NCI-H2196 treated with DMSO at 0.1 percent for 48 hours (cell line): ENCODE data around the gene NIT1.
A peak's percentile ranks its signal among the peaks of the same experiment; 100 is the strongest.

Source experiments
- DNase-seq: peaks from one replicate; lab custom pipeline; 2025; ENCODE audit not compliant: unreplicated experiment; lab: John Stamatoyannopoulos, UW

NIT1 gene, protein sequence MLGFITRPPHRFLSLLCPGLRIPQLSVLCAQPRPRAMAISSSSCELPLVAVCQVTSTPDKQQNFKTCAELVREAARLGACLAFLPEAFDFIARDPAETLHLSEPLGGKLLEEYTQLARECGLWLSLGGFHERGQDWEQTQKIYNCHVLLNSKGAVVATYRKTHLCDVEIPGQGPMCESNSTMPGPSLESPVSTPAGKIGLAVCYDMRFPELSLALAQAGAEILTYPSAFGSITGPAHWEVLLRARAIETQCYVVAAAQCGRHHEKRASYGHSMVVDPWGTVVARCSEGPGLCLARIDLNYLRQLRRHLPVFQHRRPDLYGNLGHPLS

DNA sequence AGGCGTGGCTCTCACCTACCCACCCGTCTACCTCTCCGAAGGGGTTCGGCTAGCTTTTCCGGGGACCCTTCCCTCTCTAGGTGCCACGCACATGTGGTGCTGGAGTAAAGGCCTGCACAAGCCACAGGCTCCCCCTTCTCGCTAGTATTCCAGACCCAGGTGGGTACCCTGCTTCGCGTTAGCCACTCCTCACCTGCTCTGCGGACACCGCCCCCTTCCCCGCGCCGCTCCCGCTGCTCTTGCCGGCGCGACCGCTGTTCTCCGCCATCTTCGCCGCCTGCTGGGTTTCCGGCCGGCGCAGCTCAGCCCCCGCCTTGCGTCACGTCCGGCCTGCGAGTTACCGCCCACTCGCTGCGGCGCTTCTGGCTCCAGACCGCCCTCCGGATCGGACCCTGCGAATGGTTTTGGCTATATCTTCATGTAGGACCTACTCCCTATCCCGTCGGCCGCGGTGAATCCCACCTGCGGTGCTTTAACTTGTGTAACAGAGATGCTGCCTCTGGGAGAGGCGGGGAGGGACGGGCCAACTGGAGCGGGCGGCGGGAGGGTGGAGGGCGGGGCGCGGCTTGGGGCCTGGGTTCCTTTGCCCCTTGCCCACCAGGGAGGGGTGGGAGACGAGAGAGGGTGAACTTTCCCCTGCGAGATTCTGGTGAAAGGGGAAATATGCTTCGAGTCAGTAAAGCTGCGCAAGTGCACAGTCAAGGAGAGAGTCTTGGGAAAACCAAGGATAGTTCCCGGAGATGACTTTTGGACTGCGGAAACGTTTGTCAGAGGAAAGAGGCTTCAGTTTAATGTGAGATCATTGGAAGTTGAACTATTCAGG, at the start of gene NIT1, which contains the start of gene PFDN2:
NIT1 (plus strand) TSS at position 347 of the 823 bp plus-strand sequence; CDS start at position 419, 72 bp downstream.
PFDN2 (minus strand) TSS at position 279 of the 823 bp plus-strand sequence; CDS start at position 268, 11 bp downstream.
- DNase-seq, result peak; percentile 73

DNA sequence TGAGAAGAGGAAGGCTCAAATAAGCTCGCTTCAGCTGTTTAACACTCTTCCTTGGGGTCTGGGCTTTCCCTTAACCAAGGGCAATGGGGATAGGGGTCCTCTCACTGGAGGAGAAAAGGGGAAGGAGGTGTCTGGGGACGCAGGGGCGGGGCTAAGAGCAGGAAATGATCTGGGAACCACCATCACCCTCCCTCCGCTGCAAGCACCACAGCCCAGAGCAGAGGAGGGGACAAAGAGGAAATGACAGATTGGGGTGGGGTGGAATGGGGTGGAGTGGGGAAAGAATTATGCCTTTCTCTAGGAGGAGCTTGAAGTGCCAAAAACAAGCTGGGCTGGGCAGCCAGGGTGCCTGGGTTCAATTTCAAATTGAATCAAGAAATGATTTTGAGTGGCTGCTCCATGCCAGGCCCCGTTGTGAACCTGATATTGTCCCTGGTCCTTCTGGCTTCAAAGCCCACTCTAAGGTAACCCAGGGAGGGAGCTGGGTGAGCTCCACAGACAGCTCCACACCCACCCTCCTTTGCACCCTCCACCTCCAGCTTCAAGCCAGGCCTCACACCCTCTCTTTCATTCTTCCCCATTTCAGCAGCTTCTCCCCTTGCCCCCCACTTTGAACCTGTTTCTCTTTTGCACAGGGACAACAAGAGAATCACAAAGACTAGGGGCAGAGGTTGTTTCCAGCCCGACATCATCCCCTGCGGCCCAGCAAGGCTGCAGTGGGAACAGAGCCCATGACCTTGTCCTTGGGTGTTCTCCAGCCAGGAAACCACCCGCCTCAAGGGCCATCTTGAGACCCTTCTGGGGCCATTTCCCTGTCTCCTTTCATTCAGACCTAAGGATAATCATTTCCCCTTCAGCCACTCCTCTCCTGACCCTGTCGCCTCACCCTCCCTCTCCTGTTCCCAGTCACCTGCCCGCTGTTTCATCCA, 49.3 kb upstream of the NIT1 start:
- no peak for DNase-seq

DNA sequence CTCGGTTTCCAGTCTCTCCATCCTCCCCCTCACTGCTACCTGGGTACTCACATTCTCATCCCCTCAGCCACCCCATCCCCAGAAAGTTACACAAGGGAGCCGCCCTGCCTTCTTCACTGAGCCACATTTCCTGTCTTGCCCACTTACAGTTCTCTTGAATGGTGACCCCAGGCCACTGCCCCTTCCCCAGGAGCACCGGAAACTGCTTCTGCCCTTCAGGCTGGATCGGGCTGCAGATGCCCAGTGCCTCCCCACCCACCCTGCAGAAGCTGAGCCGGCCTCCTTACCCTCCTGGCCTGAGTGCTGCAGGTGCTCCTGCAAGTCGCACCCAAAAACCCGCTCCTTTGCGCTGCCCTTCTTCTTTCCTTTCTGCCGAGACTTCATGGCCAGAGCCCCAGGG, 48.7 kb upstream of the NIT1 start:
- DNase-seq, result no peak

DNA sequence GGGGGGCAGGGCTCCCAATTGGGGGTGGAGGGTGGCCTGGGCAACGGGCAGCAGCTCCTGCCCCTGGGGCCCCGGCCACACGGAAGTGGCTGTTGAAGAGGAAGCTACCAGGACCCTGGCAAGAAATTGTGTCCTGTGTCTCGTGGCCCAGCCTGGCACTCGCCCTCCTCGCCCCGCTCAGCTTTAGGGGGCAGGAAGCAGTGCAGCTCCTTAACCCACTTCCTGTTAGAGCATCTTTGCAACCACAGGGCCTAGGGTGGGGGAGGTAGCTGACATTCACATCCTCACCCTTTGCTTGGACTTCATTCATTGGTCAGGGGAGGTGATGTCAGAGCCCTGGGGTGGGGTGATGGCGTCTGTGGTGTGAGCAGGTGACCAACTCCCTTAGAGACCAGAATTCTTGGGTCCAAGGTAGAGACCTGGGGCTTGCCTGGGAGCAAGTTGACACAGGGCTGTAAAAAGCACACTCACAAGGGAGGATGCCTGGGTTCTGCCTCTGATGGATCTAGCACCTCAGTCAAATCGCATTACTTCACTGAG, 48.1 kb upstream of the NIT1 start, which contains the start of gene ARHGAP30:
ARHGAP30 (minus strand) TSS at position 161 of the 540 bp plus-strand sequence. CDS start 267 bp downstream, outside the sequence.
- no peak for DNase-seq

DNA sequence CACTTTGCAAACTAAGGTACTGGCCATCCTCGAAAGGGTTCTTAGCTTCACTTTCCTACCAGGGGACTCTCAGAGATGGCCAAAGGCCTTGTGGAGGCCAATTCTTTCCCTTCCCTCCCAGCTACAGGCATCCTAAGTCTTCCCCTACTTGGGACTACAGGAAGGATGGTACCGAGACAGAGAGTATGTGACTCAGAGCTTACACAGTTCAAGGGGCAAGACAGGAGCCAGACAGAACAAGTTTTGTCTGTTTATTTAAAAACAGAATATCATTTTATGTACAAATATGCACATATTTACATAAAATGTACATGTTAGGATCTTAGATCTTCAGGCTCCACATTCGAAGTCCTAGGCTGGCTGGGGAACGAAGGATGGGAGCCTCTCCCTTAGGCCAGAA, 47.1 kb upstream of the NIT1 start:
- DNase-seq, result no peak

DNA sequence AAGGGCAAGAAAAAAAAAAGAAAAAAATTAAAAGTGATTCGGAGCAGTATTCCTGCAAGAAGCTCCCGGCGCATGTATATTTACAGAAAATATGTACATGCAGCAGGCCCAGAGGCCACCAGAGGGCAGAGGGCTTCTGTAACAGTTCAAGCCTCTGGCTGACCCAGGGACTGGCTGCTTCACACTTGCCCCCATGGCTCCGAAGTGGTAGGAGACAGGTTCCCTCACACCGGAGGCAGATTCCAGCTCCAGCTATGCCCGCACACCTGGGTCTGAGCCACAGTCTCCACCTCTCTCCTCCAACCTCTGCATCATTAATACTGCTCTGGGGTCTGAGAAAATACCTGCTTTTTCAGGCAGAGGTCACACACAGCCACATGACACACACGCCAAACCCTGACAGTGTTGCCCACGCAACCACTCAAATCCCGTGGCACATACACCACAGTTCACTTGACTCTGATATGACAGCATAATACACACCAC, 46.0 kb upstream of the NIT1 start:
- DNase-seq, result no peak

DNA sequence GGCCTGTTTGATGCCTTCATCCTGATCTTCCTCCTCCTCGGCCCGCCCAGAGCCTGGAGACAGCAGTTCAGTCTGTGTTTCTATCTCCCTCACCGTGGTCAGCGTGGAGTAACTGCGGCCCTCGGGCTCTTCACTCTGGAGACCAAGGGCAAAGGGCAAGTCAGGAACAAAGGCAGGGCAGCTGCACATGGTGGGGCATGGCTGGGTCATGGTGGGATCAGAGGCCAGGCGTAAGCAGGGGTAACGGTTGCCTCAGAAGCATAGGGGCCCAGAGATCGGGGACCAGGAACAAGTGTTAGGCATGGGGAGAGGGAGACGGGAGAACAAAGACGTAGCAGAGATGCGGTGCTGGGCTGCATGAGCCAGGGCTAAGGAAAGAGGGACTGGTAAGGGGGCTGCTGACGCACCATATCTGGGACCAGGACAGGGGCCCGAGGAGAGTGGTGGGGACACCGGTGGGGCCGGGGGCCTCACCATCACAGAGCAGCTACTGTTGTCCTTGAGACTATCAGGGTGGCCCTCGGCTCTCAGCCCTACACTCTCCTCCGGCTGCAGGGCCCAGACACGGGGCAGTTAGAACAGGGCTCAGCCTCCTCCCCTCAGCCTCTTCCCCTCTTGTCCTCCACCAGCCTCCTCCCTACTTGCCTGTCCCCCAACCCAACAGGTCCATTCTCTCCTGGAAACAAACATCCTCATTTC, 45.0 kb upstream of the NIT1 start:
- no peak for DNase-seq

DNA sequence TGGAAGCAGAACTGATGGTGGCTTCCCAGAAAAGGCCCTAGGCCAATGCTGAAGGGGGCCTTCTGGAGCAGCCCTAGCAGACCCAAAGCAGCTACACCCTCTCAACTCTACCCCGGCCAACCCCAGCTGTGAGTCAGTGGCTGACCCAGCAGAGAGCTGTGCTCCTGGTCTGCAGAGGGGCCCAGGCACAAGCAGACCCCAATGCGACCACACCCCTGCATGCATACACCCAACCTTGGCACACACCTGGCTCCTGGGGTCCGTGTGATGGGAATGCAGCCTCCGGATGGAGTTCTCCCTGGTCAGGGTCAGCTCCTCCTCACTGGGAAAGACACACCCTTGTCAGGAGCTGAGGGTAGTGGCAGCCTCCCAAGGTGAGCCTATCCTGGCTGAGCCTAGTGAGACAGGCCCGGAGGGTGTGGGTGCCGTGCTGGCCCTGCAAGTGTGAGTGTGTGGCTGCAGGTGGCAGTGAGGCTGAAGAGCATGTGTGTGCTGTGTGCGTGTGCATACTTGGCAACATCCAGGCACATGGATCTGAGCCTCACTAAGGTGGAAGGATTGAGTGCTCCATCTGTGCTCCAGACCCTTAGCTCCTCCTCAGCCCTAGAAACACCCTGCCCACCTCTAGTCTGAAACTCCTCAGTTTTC, 44.3 kb upstream of the NIT1 start:
- DNase-seq, result no peak

DNA sequence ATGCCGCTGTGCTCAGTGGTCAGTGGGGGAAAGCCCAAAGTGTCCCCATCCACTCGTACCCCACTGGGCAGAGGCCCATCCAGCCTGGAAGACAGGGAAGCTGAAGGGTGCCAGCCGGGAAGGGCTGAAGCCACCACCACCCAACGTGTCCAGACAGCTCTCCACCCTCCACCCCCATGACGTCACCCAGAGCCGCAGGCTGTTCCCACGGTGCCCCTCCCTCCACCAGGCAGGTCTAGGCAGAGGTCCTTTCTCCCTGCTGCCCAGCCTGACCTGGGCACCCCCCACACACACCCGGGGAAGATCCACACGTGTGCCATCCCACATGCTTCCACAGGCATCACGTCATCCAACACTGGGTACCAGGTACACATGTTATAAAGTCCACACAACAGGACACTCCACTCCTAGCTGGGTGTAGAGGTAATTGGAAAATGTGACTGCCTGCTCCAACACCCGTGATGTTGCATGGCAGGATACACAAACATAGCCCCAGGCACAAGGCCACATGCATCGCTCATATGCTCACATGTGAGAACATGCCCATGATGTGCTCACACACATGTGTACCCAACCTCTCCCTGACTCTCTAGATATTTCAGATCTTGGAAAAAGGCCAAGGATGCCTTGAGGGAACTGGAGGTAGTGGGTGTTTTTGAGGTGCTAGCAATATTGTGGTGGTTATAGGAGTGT, 43.1 kb upstream of the NIT1 start:
- no peak for DNase-seq

DNA sequence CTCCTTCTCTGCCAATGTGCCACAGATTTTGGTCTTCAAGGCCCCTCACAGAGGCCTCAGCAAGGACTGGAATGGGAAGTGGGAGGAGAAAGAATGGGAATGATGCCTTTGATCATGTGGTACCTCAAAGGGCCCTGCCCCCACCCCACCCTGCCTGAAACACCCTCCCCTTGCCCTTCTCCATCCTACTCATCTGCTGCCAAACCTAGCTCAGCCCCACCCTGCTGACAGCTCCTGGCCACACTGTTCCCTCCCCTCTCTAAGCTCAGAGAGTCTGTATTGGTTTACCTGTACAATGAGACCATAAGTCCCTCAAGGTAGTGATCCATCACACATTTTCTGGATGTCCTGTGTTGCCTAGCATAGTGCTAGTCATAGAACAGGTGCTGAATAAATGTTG, 41.5 kb upstream of the NIT1 start:
- DNase-seq, result no peak

DNA sequence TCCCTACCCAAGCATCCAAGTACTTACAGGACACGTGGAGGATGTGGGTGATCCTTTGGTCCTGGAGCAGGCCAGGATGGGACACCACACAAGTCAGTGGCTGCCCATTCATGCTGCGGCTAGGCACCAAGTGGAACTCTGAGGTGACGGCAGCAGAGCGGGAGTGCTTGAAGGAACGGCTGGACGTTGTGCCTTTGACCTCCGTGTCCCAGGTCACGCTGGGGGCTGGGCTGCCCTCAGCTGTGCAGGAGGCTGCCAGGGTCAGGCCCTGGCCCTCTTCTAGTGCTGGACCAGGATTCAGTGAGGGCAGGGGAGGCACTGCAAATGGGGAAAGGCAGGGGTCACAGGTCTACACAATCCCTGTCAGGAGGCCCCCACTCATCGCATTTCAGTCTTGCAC, 40.5 kb upstream of the NIT1 start:
- no peak for DNase-seq

DNA sequence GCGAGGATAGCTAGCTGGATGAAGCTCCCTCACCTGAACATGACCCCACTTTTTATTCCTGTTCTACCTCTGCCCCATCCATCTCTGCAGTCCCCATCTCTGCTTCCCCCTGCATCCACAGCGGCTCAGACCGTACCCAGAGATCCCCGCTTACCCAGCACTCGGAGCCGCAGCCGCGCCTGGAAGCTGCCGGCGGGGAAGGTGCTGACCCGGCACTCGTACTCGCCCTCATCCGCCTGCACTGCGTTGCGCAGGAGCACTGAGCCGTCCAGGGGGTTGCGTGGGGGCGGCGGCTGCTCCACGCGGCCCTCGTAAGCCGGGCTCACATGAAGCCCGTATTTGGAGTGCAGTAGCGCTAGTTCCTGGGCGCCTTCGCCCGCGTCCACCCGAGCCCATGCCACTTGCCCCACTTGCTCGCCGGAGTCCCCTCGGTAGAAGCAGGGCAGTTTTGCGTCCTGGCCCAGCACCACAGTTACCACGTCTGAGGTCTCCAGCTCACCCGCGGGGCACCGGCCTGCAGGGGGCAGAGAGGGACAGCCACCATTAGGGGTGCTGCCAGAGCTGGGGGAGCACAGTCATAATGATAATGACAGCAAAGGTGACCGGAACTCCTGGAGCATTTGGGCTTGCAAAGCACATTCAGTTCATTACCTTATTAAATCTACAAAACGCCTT, 38.3 kb upstream of the NIT1 start:
- no peak for DNase-seq

DNA sequence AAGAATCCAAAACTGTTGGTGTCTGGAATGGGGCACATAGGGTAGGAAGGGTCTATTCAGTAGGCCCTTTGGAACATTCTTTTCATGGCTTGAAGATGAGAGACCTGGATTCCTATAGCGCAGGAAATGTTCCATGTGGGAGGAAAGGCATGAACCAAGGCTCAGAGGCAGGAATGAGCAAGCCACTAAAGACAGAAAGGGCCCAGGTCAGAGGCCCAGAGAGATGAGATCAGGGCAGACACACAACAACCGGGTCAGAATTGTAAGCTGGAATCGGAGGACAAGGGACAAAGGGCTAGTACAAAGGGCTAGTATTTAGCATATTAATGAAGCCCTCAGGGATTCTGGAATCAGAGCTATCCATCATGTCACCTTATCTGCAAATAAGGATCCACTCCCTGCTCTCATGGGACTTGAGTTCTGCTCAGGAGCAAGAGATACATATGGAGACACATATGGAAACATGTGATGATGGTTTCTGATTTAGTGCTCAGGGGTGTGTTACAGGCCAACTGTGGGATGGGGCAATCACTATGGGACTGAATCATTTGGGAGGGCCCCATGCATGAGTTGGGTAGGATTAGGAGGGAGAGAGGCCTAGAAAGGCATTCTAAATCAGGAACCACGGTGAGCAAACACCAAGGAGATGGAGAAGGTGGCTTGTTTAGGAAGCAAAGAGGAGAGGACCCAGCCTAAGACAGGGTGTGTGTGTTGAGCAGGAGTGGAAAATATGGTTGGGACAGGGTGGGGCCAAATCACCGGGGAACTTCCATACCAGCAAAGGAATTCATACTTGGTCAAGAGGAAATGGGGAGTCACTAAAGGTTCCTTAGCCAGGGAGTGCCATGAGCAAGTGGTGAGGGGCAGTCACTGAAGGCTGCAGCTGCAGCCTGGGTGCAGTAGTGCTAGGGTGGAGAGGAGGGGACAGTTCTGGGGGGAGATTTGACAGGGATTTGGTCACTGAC, 37.2 kb upstream of the NIT1 start:
- DNase-seq, result no peak

DNA sequence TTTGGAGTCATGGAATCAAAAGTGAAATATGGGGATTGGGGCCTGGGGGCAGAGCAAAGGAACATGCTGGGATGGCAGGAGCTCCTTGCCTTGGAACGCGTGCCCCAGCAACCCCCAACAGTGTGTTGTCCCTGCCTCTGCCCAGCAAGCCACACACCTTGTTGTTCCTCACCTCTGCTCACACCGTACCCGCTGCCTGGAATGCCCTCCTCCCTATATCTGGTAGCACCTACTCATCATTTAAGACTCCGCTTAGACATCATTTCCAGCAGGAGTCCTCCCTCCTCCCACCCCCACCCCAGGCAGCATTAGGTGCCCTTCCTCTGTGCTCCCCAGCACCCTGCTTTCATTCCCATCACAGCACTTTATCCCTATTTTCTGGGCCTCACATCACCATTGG, 36.4 kb upstream of the NIT1 start:
- no peak for DNase-seq

DNA sequence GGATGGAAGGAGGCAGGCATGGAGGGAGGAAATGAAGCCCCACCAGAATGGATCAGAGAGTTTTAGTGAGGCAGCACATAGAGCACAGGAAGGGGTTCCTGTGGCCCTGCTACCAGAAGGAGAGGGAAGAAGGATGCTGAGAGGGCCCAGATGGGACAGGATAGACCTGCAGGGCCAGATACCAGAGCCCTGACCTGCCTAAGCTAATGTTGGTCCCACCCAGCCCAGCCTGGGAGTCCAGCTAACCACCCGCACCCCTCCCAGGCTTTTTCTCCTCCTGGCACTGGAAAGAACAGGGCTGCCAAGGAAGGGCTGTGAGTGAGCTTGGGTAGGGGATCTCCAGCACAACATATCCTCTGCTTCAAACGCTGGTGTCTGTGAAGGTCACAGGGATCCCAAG, 35.4 kb upstream of the NIT1 start:
- no peak for DNase-seq

DNA sequence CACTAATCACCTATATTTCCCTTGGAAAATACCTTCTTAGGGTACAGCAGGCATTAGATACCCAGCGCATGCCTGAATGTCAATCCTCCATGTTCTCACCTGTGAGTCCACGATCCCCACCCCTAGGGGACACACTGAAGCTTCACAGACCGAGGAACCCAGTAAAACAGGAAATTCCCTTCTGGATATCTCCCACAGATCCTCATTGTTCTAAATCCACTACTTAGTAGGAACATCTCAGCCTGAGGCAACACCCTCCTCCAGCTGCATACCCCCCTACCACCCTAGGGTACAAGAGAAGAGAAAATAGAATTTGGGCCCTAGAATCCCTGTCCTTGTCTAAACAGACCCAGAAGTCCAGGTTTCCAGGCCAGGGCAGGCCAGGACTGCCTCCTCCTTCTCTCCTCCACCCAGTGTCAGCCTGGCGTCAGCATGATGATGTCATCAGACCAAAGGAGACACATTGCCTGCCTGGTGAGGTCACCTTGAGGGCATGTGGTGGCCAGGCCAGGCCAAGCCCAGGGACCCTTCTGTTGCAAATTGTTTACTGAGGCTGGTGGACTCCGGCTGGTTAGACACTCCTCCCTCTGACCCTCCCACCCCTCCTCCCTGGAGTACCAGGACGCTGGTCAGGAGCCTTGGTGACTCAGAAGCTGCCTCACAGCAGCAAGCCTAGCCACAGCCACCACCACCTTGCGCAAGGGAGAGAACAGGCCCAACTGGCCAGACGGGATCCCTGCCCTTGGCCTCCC, 34.7 kb upstream of the NIT1 start:
- peak; percentile 44 for DNase-seq
